Measurements from ENCODE around the gene AKT1S1.

The AKT1S1 gene

GRCh38 chr19:49912965-49913685 lies 36.0 kb upstream of the AKT1S1 start:
- DNase-seq (ENCODE audit: low read depth, low spot score): no peak
- no peak for TF ChIP-seq CTCF (IDR thresholded peaks at IDR 0.05; ENCODE audit: low read depth, low read length)
- in situ Hi-C loops (cut with HindIII; ENCODE audit: low sequenced_read_pairs): no loop called here
- H3K4me3 ChIP-seq (ENCODE audit: low read depth, low read length): no peak overlapping the region

- in situ Hi-C loops (cut with HindIII; ENCODE audit: low sequenced_read_pairs): no loop called here
- no peak overlapping the region for H3K4me3 ChIP-seq (ENCODE audit: low read depth, low read length)
- TF ChIP-seq CTCF (IDR thresholded peaks at IDR 0.05; ENCODE audit: low read depth, low read length): no peak
- no peak for DNase-seq (ENCODE audit: low read depth, low spot score)
Observed at GRCh38 chr19:49911381-49912145, 34.4 kb upstream of the AKT1S1 start.

- no peak for DNase-seq (ENCODE audit: low read depth, low spot score)
- in situ Hi-C loops (cut with HindIII; ENCODE audit: low sequenced_read_pairs): no loop called here
- H3K4me3 ChIP-seq (ENCODE audit: low read depth, low read length): no peak overlapping the region
- TF ChIP-seq CTCF (IDR thresholded peaks at IDR 0.05; ENCODE audit: low read depth, low read length): no peak
Observed at GRCh38 chr19:49910179-49910578, 33.0 kb upstream of the AKT1S1 start.

- TF ChIP-seq CTCF (IDR thresholded peaks at IDR 0.05; ENCODE audit: low read depth, low read length): no peak
- in situ Hi-C loops (cut with HindIII; ENCODE audit: low sequenced_read_pairs): no loop called here
- DNase-seq (ENCODE audit: low read depth, low spot score): no peak
- H3K4me3 ChIP-seq (ENCODE audit: low read depth, low read length): no peak overlapping the region
Observed at GRCh38 chr19:49908480-49909420, 31.6 kb upstream of the AKT1S1 start.

- no peak for DNase-seq (ENCODE audit: low read depth, low spot score)
- no peak overlapping the region for H3K4me3 ChIP-seq (ENCODE audit: low read depth, low read length)
- TF ChIP-seq CTCF (IDR thresholded peaks at IDR 0.05; ENCODE audit: low read depth, low read length): no peak
- in situ Hi-C loops (cut with HindIII; ENCODE audit: low sequenced_read_pairs): no loop called here
Observed at GRCh38 chr19:49907745-49908446, 30.7 kb upstream of the AKT1S1 start.

Measured in astrocyte of the spinal cord (primary cell).